HCT116 (cell line): ENCODE data around the gene STK11.

Source experiments
- POLR2A ChIP-seq: IDR thresholded peaks from 2 replicates; pipeline ENCODE4 v1.7.0; 2011; ENCODE audit warnings: borderline replicate concordance; ENCODE audit not compliant: insufficient read depth, insufficient read length; ENCODE audit errors: extremely low read depth
- POLR2AphosphoS5 ChIP-seq: IDR thresholded peaks from 2 replicates; pipeline ENCODE4 v1.6.1; 2011; ENCODE audit warnings: mild to moderate bottlenecking, low read depth, low read length, moderate library complexity
- RAD21 ChIP-seq: IDR thresholded peaks from 2 replicates; pipeline ENCODE4 v1.6.1; 2012; ENCODE audit warnings: low read depth, mild to moderate bottlenecking
- TF ChIP-seq, protein P1 (sequence below), 3 experiments: fragments of 200-600 bp in 1 of 3; sonication (generic) in 1 of 3; IDR thresholded peaks in 2 of 3; conservative IDR thresholded peaks in 1 of 3; 2 replicates each; pipeline ENCODE4 v1.5.1; 2012 to 2017; ENCODE audit warnings: low read depth in 2 of 3, low read length in 2 of 3, antibody characterized with exemption in 1 of 3, borderline replicate concordance in 1 of 3, control low read depth in 1 of 3, mild to moderate bottlenecking in 1 of 3, mixed read lengths in 1 of 3, mixed run types in 1 of 3, moderate library complexity in 1 of 3; ENCODE audit not compliant: insufficient read depth in 1 of 3
- TF ChIP-seq, protein P2 (sequence below): IDR thresholded peaks from 2 replicates; pipeline ENCODE4 v1.6.1; 2011; ENCODE audit warnings: mild to moderate bottlenecking, low read length, moderate library complexity; ENCODE audit not compliant: insufficient replicate concordance; ENCODE audit errors: extremely low read depth
- TF ChIP-seq, protein P3 (sequence below): IDR thresholded peaks from 2 replicates; pipeline ENCODE4 v1.6.1; 2012

DNA sequence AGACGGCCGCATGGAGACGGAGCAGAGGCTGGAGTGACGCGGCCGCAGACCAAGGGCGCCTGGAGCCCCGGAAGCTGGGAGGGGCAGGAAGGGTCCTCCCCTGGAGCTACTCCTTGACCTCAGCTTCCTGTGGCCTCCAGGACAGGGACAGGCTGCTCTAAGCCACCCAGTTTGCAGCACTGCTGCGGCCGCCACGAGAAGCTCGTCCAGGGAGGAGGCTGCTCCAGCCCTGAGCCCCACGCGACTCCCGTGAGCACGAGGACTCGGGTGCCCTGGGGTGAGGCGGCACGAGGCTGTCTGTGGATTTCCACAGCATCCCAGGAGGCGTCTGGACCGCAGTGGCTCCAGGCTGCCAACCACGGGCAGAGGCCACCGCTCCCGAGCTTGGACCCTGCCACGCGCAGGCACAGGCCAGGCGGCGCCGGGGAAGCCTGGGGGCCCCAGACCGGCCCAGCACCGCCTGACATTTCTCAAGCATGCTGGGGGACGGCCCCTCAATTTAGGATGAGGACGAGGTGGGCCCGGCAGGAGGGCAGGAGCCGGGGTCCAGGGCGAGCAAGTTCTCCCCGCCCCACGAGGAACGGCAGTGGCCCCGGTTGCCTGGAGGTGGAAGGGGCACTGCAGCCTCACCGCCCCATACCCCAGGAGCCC, 42.2 kb upstream of the STK11 start:
- TF ChIP-seq, protein P1, sequence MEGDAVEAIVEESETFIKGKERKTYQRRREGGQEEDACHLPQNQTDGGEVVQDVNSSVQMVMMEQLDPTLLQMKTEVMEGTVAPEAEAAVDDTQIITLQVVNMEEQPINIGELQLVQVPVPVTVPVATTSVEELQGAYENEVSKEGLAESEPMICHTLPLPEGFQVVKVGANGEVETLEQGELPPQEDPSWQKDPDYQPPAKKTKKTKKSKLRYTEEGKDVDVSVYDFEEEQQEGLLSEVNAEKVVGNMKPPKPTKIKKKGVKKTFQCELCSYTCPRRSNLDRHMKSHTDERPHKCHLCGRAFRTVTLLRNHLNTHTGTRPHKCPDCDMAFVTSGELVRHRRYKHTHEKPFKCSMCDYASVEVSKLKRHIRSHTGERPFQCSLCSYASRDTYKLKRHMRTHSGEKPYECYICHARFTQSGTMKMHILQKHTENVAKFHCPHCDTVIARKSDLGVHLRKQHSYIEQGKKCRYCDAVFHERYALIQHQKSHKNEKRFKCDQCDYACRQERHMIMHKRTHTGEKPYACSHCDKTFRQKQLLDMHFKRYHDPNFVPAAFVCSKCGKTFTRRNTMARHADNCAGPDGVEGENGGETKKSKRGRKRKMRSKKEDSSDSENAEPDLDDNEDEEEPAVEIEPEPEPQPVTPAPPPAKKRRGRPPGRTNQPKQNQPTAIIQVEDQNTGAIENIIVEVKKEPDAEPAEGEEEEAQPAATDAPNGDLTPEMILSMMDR (IDR thresholded peaks at IDR 0.05 in 2 of 3, conservative IDR thresholded peaks at IDR 0.05 in 1 of 3; ENCODE audit: borderline replicate concordance in 1 of 3, insufficient read depth in 1 of 3, low read depth in 2 of 3, low read length in 2 of 3): no peak
- TF ChIP-seq, protein P2, sequence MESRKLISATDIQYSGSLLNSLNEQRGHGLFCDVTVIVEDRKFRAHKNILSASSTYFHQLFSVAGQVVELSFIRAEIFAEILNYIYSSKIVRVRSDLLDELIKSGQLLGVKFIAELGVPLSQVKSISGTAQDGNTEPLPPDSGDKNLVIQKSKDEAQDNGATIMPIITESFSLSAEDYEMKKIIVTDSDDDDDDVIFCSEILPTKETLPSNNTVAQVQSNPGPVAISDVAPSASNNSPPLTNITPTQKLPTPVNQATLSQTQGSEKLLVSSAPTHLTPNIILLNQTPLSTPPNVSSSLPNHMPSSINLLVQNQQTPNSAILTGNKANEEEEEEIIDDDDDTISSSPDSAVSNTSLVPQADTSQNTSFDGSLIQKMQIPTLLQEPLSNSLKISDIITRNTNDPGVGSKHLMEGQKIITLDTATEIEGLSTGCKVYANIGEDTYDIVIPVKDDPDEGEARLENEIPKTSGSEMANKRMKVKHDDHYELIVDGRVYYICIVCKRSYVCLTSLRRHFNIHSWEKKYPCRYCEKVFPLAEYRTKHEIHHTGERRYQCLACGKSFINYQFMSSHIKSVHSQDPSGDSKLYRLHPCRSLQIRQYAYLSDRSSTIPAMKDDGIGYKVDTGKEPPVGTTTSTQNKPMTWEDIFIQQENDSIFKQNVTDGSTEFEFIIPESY: no peak
- TF ChIP-seq, protein P3, sequence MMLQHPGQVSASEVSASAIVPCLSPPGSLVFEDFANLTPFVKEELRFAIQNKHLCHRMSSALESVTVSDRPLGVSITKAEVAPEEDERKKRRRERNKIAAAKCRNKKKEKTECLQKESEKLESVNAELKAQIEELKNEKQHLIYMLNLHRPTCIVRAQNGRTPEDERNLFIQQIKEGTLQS: no peak
- TF ChIP-seq RAD21 (no peak), POLR2A (no peak), POLR2AphosphoS5 (no peak)
